ENCODE results near the gene CATSPERD.

DNA sequence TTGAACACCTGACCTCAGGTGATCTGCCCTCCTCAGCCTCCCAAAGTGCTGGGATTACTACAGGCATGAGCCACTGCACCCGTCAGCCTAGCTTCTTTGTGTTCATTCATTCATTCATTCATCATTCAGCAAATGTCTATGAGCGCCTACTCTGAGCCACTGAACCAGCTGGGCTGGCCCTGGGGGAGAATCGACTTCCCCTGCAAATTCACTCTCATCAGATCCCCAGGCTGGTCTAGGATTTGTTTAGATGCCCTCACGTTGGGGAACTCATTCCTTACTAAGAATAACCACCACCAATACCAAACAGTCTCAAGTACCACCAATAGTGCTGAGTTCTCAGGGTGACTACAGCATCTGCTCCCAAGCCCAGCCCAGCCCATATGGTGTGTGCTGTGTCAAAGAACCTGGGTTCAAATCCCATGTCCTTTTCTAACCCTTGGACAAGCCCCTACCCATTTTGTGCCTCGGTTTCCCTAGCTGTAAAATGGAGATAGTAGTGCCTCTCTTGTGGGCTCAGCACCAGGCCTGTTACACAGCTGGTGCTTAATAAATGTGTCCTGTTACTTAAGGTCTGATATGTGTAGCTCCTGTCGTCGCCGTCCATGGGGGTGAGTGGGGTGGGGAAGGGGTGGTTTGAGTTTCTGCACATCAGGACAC is 101.2 kb downstream of the CATSPERD start:
- TF ChIP-seq, protein P1, sequence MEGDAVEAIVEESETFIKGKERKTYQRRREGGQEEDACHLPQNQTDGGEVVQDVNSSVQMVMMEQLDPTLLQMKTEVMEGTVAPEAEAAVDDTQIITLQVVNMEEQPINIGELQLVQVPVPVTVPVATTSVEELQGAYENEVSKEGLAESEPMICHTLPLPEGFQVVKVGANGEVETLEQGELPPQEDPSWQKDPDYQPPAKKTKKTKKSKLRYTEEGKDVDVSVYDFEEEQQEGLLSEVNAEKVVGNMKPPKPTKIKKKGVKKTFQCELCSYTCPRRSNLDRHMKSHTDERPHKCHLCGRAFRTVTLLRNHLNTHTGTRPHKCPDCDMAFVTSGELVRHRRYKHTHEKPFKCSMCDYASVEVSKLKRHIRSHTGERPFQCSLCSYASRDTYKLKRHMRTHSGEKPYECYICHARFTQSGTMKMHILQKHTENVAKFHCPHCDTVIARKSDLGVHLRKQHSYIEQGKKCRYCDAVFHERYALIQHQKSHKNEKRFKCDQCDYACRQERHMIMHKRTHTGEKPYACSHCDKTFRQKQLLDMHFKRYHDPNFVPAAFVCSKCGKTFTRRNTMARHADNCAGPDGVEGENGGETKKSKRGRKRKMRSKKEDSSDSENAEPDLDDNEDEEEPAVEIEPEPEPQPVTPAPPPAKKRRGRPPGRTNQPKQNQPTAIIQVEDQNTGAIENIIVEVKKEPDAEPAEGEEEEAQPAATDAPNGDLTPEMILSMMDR (IDR thresholded peaks at IDR 0.05) = no peak
- TF ChIP-seq EP300 (IDR thresholded peaks at IDR 0.05) = no peak
